BJ (cell line): ENCODE measurements around the gene MEDAG. TPM values are rescaled to one million over a fixed set of nuclear protein-coding genes. Genes with fewer than 3 reads are reported as not detected.
"Not testable (repeated sequence)": the region's sequence is repeated elsewhere in the genome, so short reads cannot be mapped to it uniquely, and the experiment has no call there.

Experiments
- CTCF ChIA-PET: fragments of 350-600 bp; formaldehyde crosslinking; extraction: SDS; loops from one replicate; lab custom pipeline; 2021; ENCODE audit warnings: antibody characterized with exemption, inconsistent platforms; lab: Yijun Ruan, JAX
- POLR2A ChIA-PET: fragments of 300-600 bp; sonication (Branson Sonifier 250); formaldehyde crosslinking; extraction: SDS; loops from one replicate; lab custom pipeline; 2021; ENCODE audit warnings: antibody characterized with exemption; lab: Charles Lee
- DNase-seq: peaks from one replicate; pipeline ENCODE4 v3.0.0-alpha.2; 2011; ENCODE audit warnings: low read depth
- H3K27me3 ChIP-seq: 2 replicates; pipeline ENCODE4 v1.6.0; 2011; ENCODE audit warnings: low read length; ENCODE audit not compliant: control insufficient read depth, insufficient read depth
- H3K36me3 ChIP-seq: 2 replicates; pipeline ENCODE4 v1.5.1; 2011; ENCODE audit warnings: low read length; ENCODE audit not compliant: control insufficient read depth, insufficient read depth
- H3K4me3 ChIP-seq: 2 replicates; pipeline ENCODE4 v1.5.1; 2011; ENCODE audit warnings: low read depth, mild to moderate bottlenecking, control low read depth, low read length
- CTCF ChIP-seq: IDR thresholded peaks from 2 replicates; pipeline ENCODE4 v1.5.1; 2011; ENCODE audit warnings: low read depth, mild to moderate bottlenecking, control low read depth, inconsistent platforms, low read length, moderate library complexity; ENCODE audit not compliant: insufficient read depth
- polyA plus RNA-seq: library from polyadenylated mRNA; depleted of rRNA; stranded (reverse); fragments of >200 nt; gene quantifications from 2 replicates; pipeline ENCODE4 v1.2.3, GENCODE V29; 2011

The MEDAG gene
- polyA plus RNA-seq, 1 experiment, result 0.87 TPM

GRCh38 chr13:30920162-30920909, 14.3 kb downstream of the MEDAG start:
- TF ChIP-seq CTCF, result no peak
- DNase-seq, result no peak
- Histone ChIP-seq H3K36me3 (no peaks in the 10 kb centered on the region), H3K4me3 (no peak overlapping the region), H3K27me3 (no peaks in the 10 kb centered on the region; the same call in 1 of the 2 replicates)
- CTCF ChIA-PET, result no interaction called here
- POLR2A ChIA-PET, result no interaction called here

- Histone ChIP-seq H3K4me3 (no peak overlapping the region), H3K27me3 (no peaks in the 10 kb centered on the region; the same call in 1 of the 2 replicates), H3K36me3 (no peaks in the 10 kb centered on the region)
- no peak for DNase-seq
- no peak for TF ChIP-seq CTCF
- ChIA-PET POLR2A (no interaction called here), CTCF (no interaction called here)
These were observed 17.3 kb downstream of the MEDAG start for GRCh38 chr13:30923418-30923817.

GRCh38 chr13:30924721-30925120, 18.6 kb downstream of the MEDAG start:
- TF ChIP-seq CTCF, result no peak
- Histone ChIP-seq H3K36me3 (no peaks in the 10 kb centered on the region), H3K27me3 (no peaks in the 10 kb centered on the region; the same call in 1 of the 2 replicates), H3K4me3 (no peak overlapping the region)
- ChIA-PET POLR2A (no interaction called here), CTCF (no interaction called here)
- DNase-seq, result no peak

- Histone ChIP-seq H3K36me3 (no peaks in the 10 kb centered on the region), H3K27me3 (no peaks in the 10 kb centered on the region; the same call in 1 of the 2 replicates), H3K4me3 (no peak overlapping the region)
- POLR2A ChIA-PET, result no interaction called here
- no peak for TF ChIP-seq CTCF
- CTCF ChIA-PET, result no interaction called here
- no peak for DNase-seq
These were observed 19.4 kb downstream of the MEDAG start for GRCh38 chr13:30925429-30925828.

GRCh38 chr13:30926781-30927180, 20.7 kb downstream of the MEDAG start:
- ChIA-PET CTCF (no interaction called here), POLR2A (no interaction called here)
- no peak for TF ChIP-seq CTCF
- H3K4me3 ChIP-seq, result no peak overlapping the region
- no peaks in the 10 kb centered on the region for H3K36me3 ChIP-seq
- H3K27me3 ChIP-seq, result peaks cover 4% of the 10 kb centered on the region; the same call in 1 of the 2 replicates
- no peak for DNase-seq

GRCh38 chr13:30927188-30927587, 21.1 kb downstream of the MEDAG start:
- DNase-seq, CTCF ChIA-PET, H3K4me3 ChIP-seq, POLR2A ChIA-PET, H3K27me3 ChIP-seq, H3K36me3 ChIP-seq: not testable (repeated sequence)
